Skeletal muscle cell (primary cell): ENCODE data around the gene HHEX.
A peak's percentile ranks its signal among the peaks of the same experiment; 100 is the strongest.

Source experiments
- DNase-seq: peaks from one replicate; pipeline ENCODE4 v3.0.0-alpha.2; 2010; ENCODE audit warnings: low read depth
- H3K4me3 ChIP-seq: 2 replicates; pipeline ENCODE4 v1.5.1; 2011; ENCODE audit warnings: low read depth, mild to moderate bottlenecking, control low read depth, low read length, moderate library complexity

HHEX gene

GRCh38 chr10:92692080-92692671 is 2.4 kb downstream of the HHEX start:
- no peak for DNase-seq

GRCh38 chr10:92692697-92693533 is 3.2 kb downstream of the HHEX start:
- DNase-seq = no peak
- H3K4me3 ChIP-seq = no peak overlapping the region

More at GRCh38 chr10:92692080-92692671, 2.4 kb downstream of the HHEX start:
- H3K4me3 ChIP-seq = no peak overlapping the region

- no peak for DNase-seq
- H3K4me3 ChIP-seq = no peak overlapping the region
These were observed 3.8 kb downstream of the HHEX start for GRCh38 chr10:92693534-92693893.

GRCh38 chr10:92695679-92696605 is 6.2 kb downstream of the HHEX start:
- H3K4me3 ChIP-seq = peak overlapping the region; percentile 44
- no peak for DNase-seq

- no peak for DNase-seq
- no peak overlapping the region for H3K4me3 ChIP-seq
These were observed 7.0 kb downstream of the HHEX start for GRCh38 chr10:92696606-92697383.

GRCh38 chr10:92697663-92698511 is 8.1 kb downstream of the HHEX start:
- no peak overlapping the region for H3K4me3 ChIP-seq
- no peak for DNase-seq

GRCh38 chr10:92699193-92699517 is 9.4 kb downstream of the HHEX start:
- peak overlapping the region; percentile 46 for H3K4me3 ChIP-seq
- no peak for DNase-seq

GRCh38 chr10:92699518-92700381 is 10.0 kb downstream of the HHEX start:
- DNase-seq = no peak

GRCh38 chr10:92702301-92702916 is 12.7 kb downstream of the HHEX start:
- H3K4me3 ChIP-seq = no peak overlapping the region
- DNase-seq = no peak

More at GRCh38 chr10:92699518-92700381, 10.0 kb downstream of the HHEX start:
- H3K4me3 ChIP-seq = peak overlapping the region; percentile 46

GRCh38 chr10:92712016-92712889 is 22.5 kb downstream of the HHEX start:
- no peak overlapping the region for H3K4me3 ChIP-seq

GRCh38 chr10:92714152-92714845 is 24.5 kb downstream of the HHEX start:
- H3K4me3 ChIP-seq = no peak overlapping the region
- no peak for DNase-seq

More at GRCh38 chr10:92712016-92712889, 22.5 kb downstream of the HHEX start:
- no peak for DNase-seq

- no peak for DNase-seq
These were observed 25.1 kb downstream of the HHEX start for GRCh38 chr10:92714872-92715271.

GRCh38 chr10:92719991-92720830 is 30.5 kb downstream of the HHEX start:
- DNase-seq = no peak

More at GRCh38 chr10:92714872-92715271, 25.1 kb downstream of the HHEX start:
- no peak overlapping the region for H3K4me3 ChIP-seq

GRCh38 chr10:92720831-92721165 is 31.0 kb downstream of the HHEX start:
- no peak for DNase-seq

More at GRCh38 chr10:92719991-92720830, 30.5 kb downstream of the HHEX start:
- H3K4me3 ChIP-seq = no peak overlapping the region

GRCh38 chr10:92722349-92722748 is 32.6 kb downstream of the HHEX start:
- H3K4me3 ChIP-seq = no peak overlapping the region
- DNase-seq = no peak

More at GRCh38 chr10:92720831-92721165, 31.0 kb downstream of the HHEX start:
- no peak overlapping the region for H3K4me3 ChIP-seq
